B cell (primary cell): ENCODE data around the gene RHOV. TPM values are rescaled to one million over a fixed set of nuclear protein-coding genes. Genes with fewer than 3 reads are reported as not detected.
A peak's percentile ranks its signal among the peaks of the same experiment; 100 is the strongest.

Experiments
- ATAC-seq: fragments of 200-7000 bp; cut with Tn5 transposase; one replicate; pipeline ENCODE4 v1.10.0; 2021; ENCODE audit warnings: low read depth, mild to moderate bottlenecking, moderate number of reproducible peaks, moderate library complexity
- CTCF ChIA-PET: fragments of 350-600 bp; sonication (Branson Sonifier 250); formaldehyde crosslinking; loops from one replicate; lab custom pipeline; 2021; ENCODE audit warnings: antibody characterized with exemption, inconsistent platforms; lab: Charles Lee
- POLR2A ChIA-PET: fragments of 350-600 bp; sonication (Branson Sonifier 250); formaldehyde crosslinking; loops from one replicate; lab custom pipeline; 2021; ENCODE audit warnings: antibody characterized with exemption; lab: Charles Lee
- DNase-seq: peaks from one replicate; pipeline ENCODE4 v3.0.0; 2013
- H2AFZ ChIP-seq: 2 replicates; pipeline ENCODE4 v1.6.1; 2012; ENCODE audit warnings: mild to moderate bottlenecking, low read depth, low read length; ENCODE audit not compliant: insufficient read depth, poor library complexity, severe bottlenecking
- H3K27ac ChIP-seq, 2 donors: 1 replicate in 1 of 2; 2 replicates in 1 of 2; pipeline ENCODE4 v1.5.1; 2012 to 2013; ENCODE audit warnings: low read length in 2 of 2, mild to moderate bottlenecking in 2 of 2, moderate library complexity in 1 of 2
- H3K27me3 ChIP-seq, 4 experiments: fragments of 200-600 bp in 1 of 4; sonication (generic) in 1 of 4; replicated peaks in 1 of 4; 1 replicate in 2 of 4; 2 replicates in 2 of 4; pipeline versions ENCODE4 v1.6.1 to v1.7.0; 2013 to 2016; ENCODE audit warnings: low read length in 3 of 4, mild to moderate bottlenecking in 2 of 4, mixed read lengths in 1 of 4, moderate library complexity in 1 of 4; ENCODE audit not compliant: insufficient read depth in 4 of 4, control insufficient read depth in 3 of 4; ENCODE audit errors: control extremely low read depth in 1 of 4
- H3K36me3 ChIP-seq, 2 experiments: replicated peaks in 1 of 2; 1 replicate in 1 of 2; 2 replicates in 1 of 2; pipeline versions ENCODE4 v1.6.1 to v1.7.1; 2013; ENCODE audit warnings: low read length in 1 of 2; ENCODE audit not compliant: insufficient read depth in 2 of 2, control insufficient read depth in 1 of 2; ENCODE audit errors: control extremely low read depth in 1 of 2, extremely low read depth in 1 of 2
- H3K4me1 ChIP-seq, 2 donors: fragments of 200-600 bp in 1 of 2; sonication (generic) in 1 of 2; 1 replicate in 1 of 2; 2 replicates in 1 of 2; pipeline versions ENCODE4 v1.5.1 to v1.6.1; 2013 to 2017; ENCODE audit warnings: low read length in 2 of 2; ENCODE audit not compliant: control insufficient read depth in 2 of 2, insufficient read depth in 2 of 2
- H3K4me2 ChIP-seq: replicated peaks from 2 replicates; pipeline ENCODE3; 2012; ENCODE audit warnings: mild to moderate bottlenecking, low read depth, low read length; ENCODE audit not compliant: poor library complexity, severe bottlenecking
- H3K4me3 ChIP-seq, 5 experiments: fragments of 200-600 bp in 1 of 5; sonication (generic) in 1 of 5; 1 replicate in 3 of 5; 2 replicates in 2 of 5; pipeline versions ENCODE4 v1.5.1 to v1.7.0; 2011 to 2016; ENCODE audit warnings: low read length in 4 of 5, mild to moderate bottlenecking in 4 of 5, low read depth in 2 of 5, control low read depth in 1 of 5, moderate library complexity in 1 of 5; ENCODE audit not compliant: insufficient read depth in 1 of 5; ENCODE audit errors: control extremely low read depth in 1 of 5, extremely low read depth in 1 of 5
- H3K79me2 ChIP-seq: fragments of 200-600 bp; sonication (generic); one replicate; pipeline ENCODE4 v1.6.0; 2016; ENCODE audit warnings: low read length; ENCODE audit not compliant: control insufficient read depth, insufficient read depth
- H3K9ac ChIP-seq: fragments of 200-600 bp; sonication (generic); 2 replicates; pipeline ENCODE4 v1.6.1; 2017; ENCODE audit warnings: mild to moderate bottlenecking, low read length, moderate library complexity
- H3K9me3 ChIP-seq, 3 donors: one replicate each; pipeline versions ENCODE4 v1.6.1 to v1.7.1; 2013; ENCODE audit warnings: low read length in 2 of 3; ENCODE audit not compliant: control insufficient read depth in 2 of 3, insufficient read depth in 1 of 3; ENCODE audit errors: control extremely low read depth in 1 of 3
- H4K20me1 ChIP-seq: 2 replicates; pipeline ENCODE4 v1.6.0; 2012; ENCODE audit warnings: mild to moderate bottlenecking, low read length; ENCODE audit not compliant: insufficient read depth, control insufficient read depth, poor library complexity, severe bottlenecking
- H3K27ac Mint-ChIP-seq: one replicate; pipeline ENCODE4 v1.8.0; 2021; ENCODE audit warnings: mixed read lengths
- H3K27me3 Mint-ChIP-seq: one replicate; pipeline ENCODE4 v1.8.0; 2021; ENCODE audit warnings: mixed read lengths
- H3K4me1 Mint-ChIP-seq: one replicate; pipeline ENCODE4 v1.8.0; 2021; ENCODE audit warnings: mixed read lengths
- H3K4me3 Mint-ChIP-seq: one replicate; pipeline ENCODE4 v1.8.0; 2021; ENCODE audit warnings: mixed read lengths
- H3K9me3 Mint-ChIP-seq: one replicate; pipeline ENCODE4 v1.8.0; 2022; ENCODE audit warnings: mixed read lengths; ENCODE audit not compliant: insufficient read depth
- EZH2 ChIP-seq: IDR thresholded peaks from 2 replicates; pipeline ENCODE4 v1.6.1; 2012; ENCODE audit warnings: borderline replicate concordance, low read depth, mild to moderate bottlenecking, moderate library complexity, low read length; ENCODE audit not compliant: insufficient read depth, poor library complexity, severe bottlenecking
- WGBS: methylation state at CpG from one replicate; pipeline ENCODE4 v1.1.5; 2013; ENCODE audit warnings: missing lambda C conversion rate; ENCODE audit not compliant: insufficient coverage; 5-methylcytosine and 5-hydroxymethylcytosine counted together
- intact Hi-C: fragments of 100-400 bp; cut with micrococcal nuclease; formaldehyde crosslinking; loops from one replicate; pipeline ENCODE4 v1.10.0; 2022
- polyA plus RNA-seq: library from polyadenylated mRNA; depleted of rRNA; stranded (reverse); fragments of >200 nt; gene quantifications from 2 replicates; pipeline ENCODE4 v1.2.3, GENCODE V29; 2012
- total RNA-seq, 2 donors: library from RNA; stranded (reverse); fragments of 120-200 nt in 1 of 2; gene quantifications; 1 replicate in 1 of 2; 2 replicates in 1 of 2; pipeline versions ENCODE4 v1.2.3 to v1.2.4, GENCODE V29; 2013 to 2022
- TF ChIP-seq, protein P1 (sequence below): fragments of 200-600 bp; IDR thresholded peaks from one replicate; pipeline ENCODE4 v1.8.0; 2022; ENCODE audit warnings: antibody characterized with exemption, mild to moderate bottlenecking

The RHOV gene
- total and polyA plus RNA-seq, 2 donors (not counting 1 experiment from before 2014, with no cell fraction given) = 0.54 TPM; not detected in 1

DNA sequence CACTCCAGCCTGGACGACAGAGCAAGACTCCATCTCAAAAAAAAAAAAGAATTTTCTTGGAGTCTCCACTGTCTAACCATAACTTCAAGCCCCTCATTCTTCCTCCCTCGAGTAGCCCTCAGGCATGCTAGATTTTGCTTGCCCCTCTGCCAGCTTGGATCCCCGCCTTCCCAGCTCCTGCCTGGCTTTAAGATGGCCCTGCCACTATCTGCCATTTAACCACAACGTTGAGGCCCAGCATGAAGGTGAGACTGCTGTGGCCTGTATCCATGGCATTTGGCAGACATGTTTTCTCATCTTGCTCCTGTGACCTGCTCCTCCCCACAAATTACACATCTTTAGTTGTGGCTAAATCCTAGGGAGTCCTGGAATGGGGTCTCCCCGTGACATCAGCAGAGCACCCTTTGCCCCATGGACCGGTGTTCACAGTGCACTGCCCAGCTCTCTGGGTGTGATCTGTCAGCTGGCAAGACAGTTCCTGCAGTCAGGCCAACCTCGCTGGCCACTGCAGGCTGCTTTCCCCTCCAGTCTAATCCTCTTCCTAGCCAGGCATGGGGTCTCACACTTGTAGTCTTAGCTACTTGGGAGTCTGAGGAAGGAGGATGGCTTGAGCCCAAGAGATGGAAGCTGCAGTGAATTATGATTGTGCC is 30.6 kb upstream of the RHOV start:
- H4K20me1 ChIP-seq = peaks cover 20% of the 10 kb centered on the region
- H3K4me3 ChIP-seq = no peak overlapping the region
- intact Hi-C loops = loop anchor here (1.0 to 10.0 kb wide), 7 partner anchors 10 to 990 kb away; partner anchors contain the start of genes MAPKBP1, MGA, RTF1 and SPTBN5
- peak overlapping the region; percentile 53 to 98 for H3K27ac ChIP-seq
- peaks cover 0 to 29% of the 10 kb centered on the region in 2 experiments for H3K36me3 ChIP-seq
- CTCF ChIA-PET = interaction anchor here (0.6 to 9.5 kb wide), 35 partner anchors 10 to 907 kb away, joined by 3 to 176 read pairs (median 5); partner anchors contain the start of genes CHAC1, CHP1, DLL4 and EXD1
- TF ChIP-seq EZH2 = no peak
- TF ChIP-seq, protein P1, sequence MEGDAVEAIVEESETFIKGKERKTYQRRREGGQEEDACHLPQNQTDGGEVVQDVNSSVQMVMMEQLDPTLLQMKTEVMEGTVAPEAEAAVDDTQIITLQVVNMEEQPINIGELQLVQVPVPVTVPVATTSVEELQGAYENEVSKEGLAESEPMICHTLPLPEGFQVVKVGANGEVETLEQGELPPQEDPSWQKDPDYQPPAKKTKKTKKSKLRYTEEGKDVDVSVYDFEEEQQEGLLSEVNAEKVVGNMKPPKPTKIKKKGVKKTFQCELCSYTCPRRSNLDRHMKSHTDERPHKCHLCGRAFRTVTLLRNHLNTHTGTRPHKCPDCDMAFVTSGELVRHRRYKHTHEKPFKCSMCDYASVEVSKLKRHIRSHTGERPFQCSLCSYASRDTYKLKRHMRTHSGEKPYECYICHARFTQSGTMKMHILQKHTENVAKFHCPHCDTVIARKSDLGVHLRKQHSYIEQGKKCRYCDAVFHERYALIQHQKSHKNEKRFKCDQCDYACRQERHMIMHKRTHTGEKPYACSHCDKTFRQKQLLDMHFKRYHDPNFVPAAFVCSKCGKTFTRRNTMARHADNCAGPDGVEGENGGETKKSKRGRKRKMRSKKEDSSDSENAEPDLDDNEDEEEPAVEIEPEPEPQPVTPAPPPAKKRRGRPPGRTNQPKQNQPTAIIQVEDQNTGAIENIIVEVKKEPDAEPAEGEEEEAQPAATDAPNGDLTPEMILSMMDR = no peak
- 91% methylated on average over 6 of the region's 7 CpGs for WGBS
- Mint-ChIP-seq H3K4me1 (peaks cover 48% of the 10 kb centered on the region), H3K27ac (peak overlapping the region; percentile 98), H3K9me3 (no peaks in the 10 kb centered on the region), H3K27me3 (no peaks in the 10 kb centered on the region), H3K4me3 (no peak overlapping the region)
- H3K9ac ChIP-seq = no peak overlapping the region
- H3K4me1 ChIP-seq = peaks cover 30 to 60% of the 10 kb centered on the region in 2 donors
- ATAC-seq (no peak), DNase-seq (peak; percentile 41)
- no peaks in the 10 kb centered on the region for H3K27me3 ChIP-seq
- H3K9me3 ChIP-seq = no peaks in the 10 kb centered on the region
- peak overlapping the region; percentile 17 for H3K4me2 ChIP-seq
- peaks cover 12% of the 10 kb centered on the region for H3K79me2 ChIP-seq
- H2AFZ ChIP-seq = no peak overlapping the region
- POLR2A ChIA-PET = interaction anchor here (0.6 to 3.5 kb wide), 4 partner anchors 9 to 285 kb away, joined by 3 to 28 read pairs (median 8); partner anchors contain the start of gene VPS18
